DOHH2 (cell line): Measurements from ENCODE around the gene CHCHD6.

Experiments
- H3F3A ChIP-seq: fragments of 200-600 bp; sonication (generic), shearing (Covaris generic); 2 replicates; pipeline ENCODE4 v1.6.0; 2016; ENCODE audit warnings: antibody characterized with exemption, mild to moderate bottlenecking; ENCODE audit not compliant: control insufficient read depth, insufficient read depth
- H3K27ac ChIP-seq: fragments of 200-600 bp; sonication (generic); 2 replicates; pipeline ENCODE4 v1.5.1; 2014; ENCODE audit warnings: low read depth, mild to moderate bottlenecking, low read length, moderate library complexity
- H3K27me3 ChIP-seq: fragments of 200-600 bp; sonication (generic); 2 replicates; pipeline ENCODE4 v1.6.1; 2014; ENCODE audit warnings: mild to moderate bottlenecking, low read length, mixed read lengths; ENCODE audit not compliant: control insufficient read depth
- H3K36me3 ChIP-seq: fragments of 200-600 bp; sonication (generic); 2 replicates; pipeline ENCODE4 v1.6.1; 2014; ENCODE audit warnings: mild to moderate bottlenecking, low read length, moderate library complexity, mixed read lengths; ENCODE audit not compliant: control insufficient read depth
- H3K4me1 ChIP-seq: fragments of 200-600 bp; sonication (generic); 2 replicates; pipeline ENCODE4 v1.6.1; 2014; ENCODE audit warnings: mild to moderate bottlenecking, low read length, mixed read lengths; ENCODE audit not compliant: control insufficient read depth
- H3K4me2 ChIP-seq: fragments of 200-600 bp; sonication (generic); 2 replicates; pipeline ENCODE4 v1.6.0; 2014; ENCODE audit warnings: mild to moderate bottlenecking, low read length, moderate library complexity
- H3K4me3 ChIP-seq: fragments of 200-600 bp; sonication (generic); 2 replicates; pipeline ENCODE4 v1.5.1; 2014; ENCODE audit warnings: mild to moderate bottlenecking, low read length, mixed read lengths
- H3K79me2 ChIP-seq: fragments of 200-600 bp; sonication (generic); 2 replicates; pipeline ENCODE4 v1.6.1; 2014; ENCODE audit warnings: mild to moderate bottlenecking, low read length, mixed read lengths; ENCODE audit not compliant: control insufficient read depth
- H3K9me2 ChIP-seq: fragments of 200-600 bp; sonication (generic); replicated peaks from 2 replicates; pipeline ENCODE4 v1.6.1; 2014; ENCODE audit warnings: mild to moderate bottlenecking, low read length, mixed read lengths; ENCODE audit not compliant: control insufficient read depth
- H3K9me3 ChIP-seq: fragments of 200-600 bp; sonication (generic); 2 replicates; pipeline ENCODE4 v1.6.1; 2014; ENCODE audit warnings: antibody characterized with exemption, low read length, mixed read lengths; ENCODE audit not compliant: control insufficient read depth, insufficient read depth
- H4K20me1 ChIP-seq: fragments of 200-600 bp; sonication (generic); 2 replicates; pipeline ENCODE4 v1.6.0; 2014; ENCODE audit warnings: low read depth, mild to moderate bottlenecking, antibody characterized with exemption, low read length, moderate library complexity; ENCODE audit not compliant: control insufficient read depth, insufficient read depth
- EZH2phosphoT487 ChIP-seq: fragments of 200-600 bp; sonication (generic); IDR thresholded peaks from 2 replicates; pipeline ENCODE4 v1.6.1; 2017; ENCODE audit warnings: borderline replicate concordance, mild to moderate bottlenecking, antibody characterized with exemption, low read length, moderate library complexity, mixed read lengths
- TF ChIP-seq, protein P1 (sequence below): fragments of 200-600 bp; sonication (generic); IDR thresholded peaks from one replicate; pipeline ENCODE4 v1.5.1; 2014; ENCODE audit warnings: antibody characterized with exemption, mild to moderate bottlenecking, low read depth, low read length; ENCODE audit not compliant: poor library complexity, severe bottlenecking

CHCHD6 gene

DNA sequence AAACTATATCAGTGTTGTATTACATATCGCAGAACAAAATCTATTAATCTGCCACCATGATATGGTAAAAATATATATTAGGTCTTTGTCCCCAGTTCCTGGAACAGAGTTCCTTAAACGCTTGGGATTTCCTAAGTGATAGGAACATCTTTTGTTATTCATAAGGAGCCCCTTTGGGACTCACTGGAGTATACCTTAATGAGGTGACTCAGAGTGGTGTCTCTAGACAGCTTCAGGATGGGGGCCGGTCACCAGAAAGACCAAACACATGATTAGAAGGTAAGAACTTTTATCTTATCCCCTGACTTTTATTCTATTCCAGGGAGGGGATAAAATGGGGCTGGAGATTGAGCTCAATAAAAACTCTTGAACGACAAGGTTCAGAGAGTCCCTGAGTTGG lies 12.3 kb upstream of the CHCHD6 start:
- Histone ChIP-seq H3F3A (no peaks in the 10 kb centered on the region), H4K20me1 (no peaks in the 10 kb centered on the region), H3K36me3 (no peaks in the 10 kb centered on the region), H3K27me3 (peaks cover 10% of the 10 kb centered on the region), H3K79me2 (no peaks in the 10 kb centered on the region), H3K4me3 (no peak overlapping the region), H3K9me2 (no peaks in the 10 kb centered on the region), H3K9me3 (no peaks in the 10 kb centered on the region), H3K27ac (no peak overlapping the region), H3K4me1 (no peaks in the 10 kb centered on the region), H3K4me2 (no peak overlapping the region)
- TF ChIP-seq EZH2phosphoT487 = no peak
- TF ChIP-seq, protein P1, sequence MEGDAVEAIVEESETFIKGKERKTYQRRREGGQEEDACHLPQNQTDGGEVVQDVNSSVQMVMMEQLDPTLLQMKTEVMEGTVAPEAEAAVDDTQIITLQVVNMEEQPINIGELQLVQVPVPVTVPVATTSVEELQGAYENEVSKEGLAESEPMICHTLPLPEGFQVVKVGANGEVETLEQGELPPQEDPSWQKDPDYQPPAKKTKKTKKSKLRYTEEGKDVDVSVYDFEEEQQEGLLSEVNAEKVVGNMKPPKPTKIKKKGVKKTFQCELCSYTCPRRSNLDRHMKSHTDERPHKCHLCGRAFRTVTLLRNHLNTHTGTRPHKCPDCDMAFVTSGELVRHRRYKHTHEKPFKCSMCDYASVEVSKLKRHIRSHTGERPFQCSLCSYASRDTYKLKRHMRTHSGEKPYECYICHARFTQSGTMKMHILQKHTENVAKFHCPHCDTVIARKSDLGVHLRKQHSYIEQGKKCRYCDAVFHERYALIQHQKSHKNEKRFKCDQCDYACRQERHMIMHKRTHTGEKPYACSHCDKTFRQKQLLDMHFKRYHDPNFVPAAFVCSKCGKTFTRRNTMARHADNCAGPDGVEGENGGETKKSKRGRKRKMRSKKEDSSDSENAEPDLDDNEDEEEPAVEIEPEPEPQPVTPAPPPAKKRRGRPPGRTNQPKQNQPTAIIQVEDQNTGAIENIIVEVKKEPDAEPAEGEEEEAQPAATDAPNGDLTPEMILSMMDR = no peak

DNA sequence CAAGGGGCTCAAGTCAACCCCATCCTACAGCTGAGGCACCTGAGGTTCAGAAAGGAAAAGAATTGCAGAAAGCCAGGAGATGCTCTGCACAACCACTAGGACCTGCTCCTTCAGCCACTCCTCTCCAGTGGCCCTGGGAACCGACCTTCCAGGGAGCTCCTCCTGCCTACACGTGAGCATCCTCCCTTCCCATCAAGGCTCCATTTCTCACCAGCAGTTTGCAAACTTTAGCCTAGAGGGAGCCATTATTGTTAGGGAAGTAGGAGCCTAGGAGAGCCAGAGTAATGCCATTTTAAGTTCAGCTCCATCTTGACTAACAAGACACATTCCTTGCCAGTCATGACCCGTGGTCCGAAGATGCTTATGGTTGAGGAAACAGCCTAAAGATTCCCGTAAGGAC lies 11.2 kb upstream of the CHCHD6 start:
- H3K27ac ChIP-seq = no peak overlapping the region
- peaks cover 11% of the 10 kb centered on the region for H3K27me3 ChIP-seq
- no peaks in the 10 kb centered on the region for H3F3A ChIP-seq
- no peaks in the 10 kb centered on the region for H3K9me2 ChIP-seq
- H3K36me3 ChIP-seq = no peaks in the 10 kb centered on the region
- no peaks in the 10 kb centered on the region for H3K9me3 ChIP-seq
- H3K4me2 ChIP-seq = no peak overlapping the region
- H3K4me3 ChIP-seq = no peak overlapping the region
- no peaks in the 10 kb centered on the region for H3K79me2 ChIP-seq
- TF ChIP-seq, protein P1 = no peak
- no peak for TF ChIP-seq EZH2phosphoT487
- H3K4me1 ChIP-seq = no peaks in the 10 kb centered on the region
- H4K20me1 ChIP-seq = no peaks in the 10 kb centered on the region

DNA sequence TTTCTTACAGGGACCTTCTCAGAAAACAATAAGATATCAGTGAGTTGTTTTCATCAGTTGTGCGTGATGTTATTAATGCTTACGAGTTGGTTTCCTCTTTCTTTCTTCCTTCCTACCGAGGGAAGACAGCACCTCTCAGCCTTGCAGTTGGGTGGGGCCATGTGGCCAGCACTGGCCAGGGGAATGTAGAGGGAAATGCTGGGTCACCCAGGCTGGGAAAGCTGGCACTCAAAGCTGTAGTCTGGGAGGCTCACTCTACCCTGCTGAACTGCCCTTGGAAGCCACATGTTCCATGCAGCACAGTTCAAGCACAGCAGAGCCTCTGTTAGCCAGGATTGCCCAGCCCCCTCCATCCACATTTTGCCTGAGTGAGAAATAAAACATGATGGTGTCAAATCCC lies 10.1 kb upstream of the CHCHD6 start:
- TF ChIP-seq, protein P1 = no peak
- TF ChIP-seq EZH2phosphoT487 = no peak
- Histone ChIP-seq H3K4me2 (no peak overlapping the region), H3K4me3 (no peak overlapping the region)

More for the DNA sequence above, 10.1 kb upstream of the CHCHD6 start:
- Histone ChIP-seq H3K9me3 (no peaks in the 10 kb centered on the region), H3F3A (no peaks in the 10 kb centered on the region), H3K27me3 (peaks cover 11% of the 10 kb centered on the region), H3K4me1 (no peaks in the 10 kb centered on the region), H3K36me3 (no peaks in the 10 kb centered on the region), H3K79me2 (no peaks in the 10 kb centered on the region), H3K27ac (no peak overlapping the region), H3K9me2 (no peaks in the 10 kb centered on the region), H4K20me1 (no peaks in the 10 kb centered on the region)
